HepG2 (cell line): ENCODE data around the gene CCL18.

Experiments used
- CEBPB ChIP-seq: IDR thresholded peaks from 2 replicates; pipeline ENCODE4 v1.6.1; 2011; ENCODE audit warnings: low read depth, low read length, improper control_type of control experiment, borderline replicate concordance
- ELF1 ChIP-seq: sonication (generic); formaldehyde crosslinking; IDR thresholded peaks from 2 replicates; pipeline ENCODE4 v1.4.0; 2020; ENCODE audit warnings: missing genetic modification reagents
- HNRNPK ChIP-seq: fragments of 200-400 bp; formaldehyde crosslinking; IDR thresholded peaks from 2 replicates; pipeline ENCODE4 v1.6.1; 2018; ENCODE audit warnings: low read length, low read depth, moderate library complexity, mild to moderate bottlenecking; ENCODE audit not compliant: poor library complexity, severe bottlenecking
- NFE2L1 ChIP-seq: sonication (generic); formaldehyde crosslinking; IDR thresholded peaks from 2 replicates; pipeline ENCODE4 v1.4.0; 2020; ENCODE audit warnings: missing genetic modification reagents, mild to moderate bottlenecking, borderline replicate concordance
- ZFP1 ChIP-seq: IDR thresholded peaks from 2 replicates; pipeline ENCODE4 v1.6.1; 2016
- ZNF224 ChIP-seq: sonication (generic); formaldehyde crosslinking; IDR thresholded peaks from 2 replicates; pipeline ENCODE4 v1.5.0; 2020; ENCODE audit warnings: mild to moderate bottlenecking, missing genetic modification reagents

GRCh38 chr17:36104701-36105181 lies 40.7 kb downstream of the CCL18 start:
- no peak for TF ChIP-seq CEBPB
- TF ChIP-seq HNRNPK, result no peak
- TF ChIP-seq ZFP1 (CRISPR knock-in tag), result no peak
- no peak for TF ChIP-seq ELF1 (CRISPR knock-in tag)
- no peak for TF ChIP-seq NFE2L1 (CRISPR knock-in tag)
- TF ChIP-seq ZNF224 (CRISPR knock-in tag), result no peak
